Inferior parietal cortex (tissue), 1 donor: ENCODE data around the gene ETNK2.

Source experiments
- DNase-seq: peaks from one replicate; pipeline ENCODE4 v3.0.0-alpha.2; 2016; ENCODE audit errors: extremely low spot score

ETNK2 gene

DNA sequence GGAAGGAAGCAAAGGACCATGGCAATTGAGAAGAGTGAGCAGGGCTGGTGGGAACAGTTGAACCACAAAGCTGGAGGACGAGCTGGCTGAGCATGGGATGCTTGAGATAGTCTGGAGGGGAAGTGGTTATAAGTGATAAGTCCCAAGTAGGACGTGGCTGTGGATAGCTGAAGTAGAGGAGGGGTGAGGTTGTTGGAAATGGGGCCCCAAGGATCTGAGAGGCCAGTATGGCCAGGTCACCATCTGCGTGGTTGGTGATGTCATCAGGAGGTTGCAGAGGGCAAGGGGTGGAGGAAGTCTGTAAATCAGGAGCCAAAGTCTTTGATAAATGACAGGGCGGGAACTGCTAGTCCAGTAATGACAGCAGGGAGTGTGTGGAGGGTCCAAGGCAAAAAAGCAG lies 25.3 kb upstream of the ETNK2 start:
- DNase-seq: no peak

DNA sequence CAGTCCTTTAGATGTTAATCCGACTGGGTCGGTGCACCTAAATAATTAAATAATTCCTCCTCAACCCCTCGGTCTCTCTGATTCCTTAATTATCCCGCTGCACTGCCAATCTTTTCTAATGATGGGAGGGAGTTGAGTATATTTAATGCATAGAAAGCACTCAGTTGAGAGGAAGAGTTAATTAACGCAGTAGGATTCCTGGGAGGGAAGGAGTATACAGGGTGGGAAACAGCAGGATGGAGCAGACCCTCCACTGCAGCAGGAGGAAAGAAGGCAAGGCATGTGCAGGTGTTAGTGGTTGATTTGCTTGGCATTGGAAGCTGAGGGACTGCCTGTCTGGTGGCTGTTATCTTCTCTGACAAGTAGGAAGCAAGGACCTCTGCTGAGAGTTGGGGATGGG lies 24.2 kb upstream of the ETNK2 start:
- no peak for DNase-seq

DNA sequence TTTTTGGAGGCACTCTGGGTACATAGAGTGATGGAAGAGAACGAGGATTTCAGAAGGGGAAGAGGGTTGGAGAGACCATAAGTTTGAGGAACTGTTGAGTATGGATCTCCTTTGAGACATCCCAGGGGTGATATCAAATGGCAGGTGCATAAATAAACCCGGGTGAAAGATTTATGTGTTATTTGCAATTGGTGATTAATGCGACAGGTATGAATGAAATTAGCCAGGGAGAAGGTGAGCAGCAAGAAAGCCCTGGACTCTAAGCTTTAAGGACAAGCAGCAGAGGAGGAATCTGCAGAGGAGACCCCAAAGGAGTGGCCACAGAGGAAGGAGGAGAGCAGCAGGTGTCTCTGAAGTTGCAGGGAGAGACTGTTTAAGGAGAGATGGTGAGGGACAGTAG lies 23.1 kb upstream of the ETNK2 start:
- no peak for DNase-seq

DNA sequence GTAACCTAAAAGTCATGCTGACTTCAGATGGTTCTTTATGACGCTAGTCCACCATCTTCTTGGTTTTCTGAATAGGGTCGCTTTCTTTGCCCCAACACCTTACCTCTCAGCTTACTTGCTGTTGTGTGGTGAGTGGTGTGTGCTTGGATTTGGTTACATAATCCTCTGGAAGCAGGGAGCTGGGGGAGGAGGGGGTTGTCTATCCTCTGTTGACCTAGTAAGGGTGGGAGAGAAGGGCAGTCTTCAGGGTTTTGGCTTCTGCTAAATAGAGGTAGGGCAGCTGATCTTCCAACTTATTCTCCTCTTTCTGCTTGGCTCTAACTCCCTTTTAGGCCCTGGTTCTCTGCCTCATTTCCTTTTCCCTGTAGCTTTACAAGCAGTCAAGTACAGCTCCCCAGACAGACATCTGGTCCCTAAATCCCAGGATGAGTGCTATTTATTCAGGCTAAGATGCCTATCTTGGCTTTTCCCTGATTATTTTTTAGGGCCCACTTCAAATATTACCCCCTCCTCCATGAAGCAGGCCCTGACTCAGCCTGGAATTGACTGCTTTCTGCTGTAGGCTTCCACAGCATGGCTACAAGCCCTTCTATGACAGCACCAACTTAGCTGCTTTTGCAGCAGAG lies 20.7 kb upstream of the ETNK2 start:
- DNase-seq: no peak

DNA sequence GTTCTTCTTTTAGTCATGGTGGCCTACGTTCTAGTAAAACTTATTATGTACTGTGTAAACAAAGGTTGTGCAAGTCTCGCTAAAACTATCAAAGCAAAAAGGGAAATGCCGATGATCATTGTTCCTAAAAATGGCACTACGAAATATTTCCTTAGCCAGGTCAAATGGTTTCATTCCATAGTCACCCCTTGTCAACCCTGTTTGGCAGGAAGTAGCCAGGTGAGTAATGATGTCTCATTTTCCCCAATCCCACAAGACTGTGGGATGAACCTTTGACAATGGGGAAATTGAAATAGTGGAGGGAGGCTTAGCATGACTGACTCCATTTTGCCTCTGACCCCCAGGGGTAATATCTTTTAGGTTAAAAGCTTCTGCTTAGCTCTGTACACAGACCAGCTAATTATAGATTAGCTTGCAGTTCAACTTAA lies 19.9 kb upstream of the ETNK2 start:
- DNase-seq: no peak

DNA sequence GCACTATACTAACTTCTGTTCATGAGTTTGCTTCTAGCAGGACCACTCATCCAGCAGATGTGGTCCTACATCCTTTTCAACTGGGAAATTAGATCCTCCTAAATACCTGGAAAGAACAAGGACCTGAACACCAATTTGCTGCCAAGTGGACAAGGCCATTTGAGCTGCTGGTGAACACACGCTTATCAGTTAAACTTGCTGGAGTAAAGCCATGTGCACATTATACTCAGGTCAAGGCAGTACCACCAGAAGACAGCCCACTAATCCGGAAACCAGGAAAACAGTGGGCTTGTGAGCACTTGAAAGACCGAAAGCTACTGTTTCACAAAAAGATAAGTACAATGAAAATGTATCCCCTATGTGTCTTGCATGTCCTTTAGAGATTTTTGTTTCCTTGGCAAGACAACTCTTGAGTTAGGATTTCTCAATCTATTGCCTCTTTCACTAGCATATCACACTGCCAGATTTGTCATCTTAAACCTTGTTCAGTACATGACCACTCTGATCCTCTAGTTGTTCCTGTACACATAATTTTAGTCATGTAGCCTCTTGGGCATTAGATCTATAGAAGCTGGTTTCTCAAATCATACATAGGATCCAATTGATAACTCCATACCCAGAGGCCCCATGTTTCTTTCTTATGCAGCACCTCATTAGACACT lies 18.8 kb upstream of the ETNK2 start:
- no peak for DNase-seq

DNA sequence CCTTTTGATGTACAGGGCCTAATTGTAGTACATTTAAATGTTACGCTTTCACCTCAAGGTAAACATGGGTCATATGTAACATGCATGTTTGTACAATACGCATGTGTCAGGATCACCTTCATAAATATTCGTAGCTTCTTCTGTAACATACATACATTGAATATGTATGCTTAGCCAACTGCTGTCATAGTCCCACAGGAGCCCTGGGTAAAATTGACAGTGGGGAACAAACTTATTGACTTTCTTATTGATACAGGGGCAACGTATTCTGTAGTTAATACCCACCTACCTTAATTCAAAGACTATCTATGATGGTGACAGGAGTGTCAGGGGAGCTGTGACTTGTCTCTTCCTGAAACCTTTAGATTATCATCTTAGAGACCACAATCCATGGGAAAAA lies 18.0 kb upstream of the ETNK2 start:
- no peak for DNase-seq

DNA sequence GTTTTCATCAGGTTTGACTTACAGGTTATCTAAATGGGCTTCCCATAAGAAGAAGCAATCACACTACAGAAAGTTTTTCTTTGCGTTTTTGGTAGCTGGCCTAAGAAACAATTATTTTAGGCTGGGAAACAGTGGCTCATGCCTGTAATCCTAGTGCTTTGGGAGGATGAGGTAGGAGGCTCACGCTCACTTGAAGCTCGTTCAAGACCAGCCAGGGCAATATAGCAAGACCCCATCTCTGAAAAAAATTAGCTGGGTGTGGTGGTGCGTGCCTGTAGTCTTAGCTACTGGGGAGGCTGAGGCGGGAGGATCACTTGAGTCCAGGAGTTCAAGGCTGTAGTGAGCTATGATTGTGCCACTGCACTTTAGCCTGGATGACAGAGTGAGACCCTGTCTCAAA lies 15.9 kb upstream of the ETNK2 start:
- no peak for DNase-seq

DNA sequence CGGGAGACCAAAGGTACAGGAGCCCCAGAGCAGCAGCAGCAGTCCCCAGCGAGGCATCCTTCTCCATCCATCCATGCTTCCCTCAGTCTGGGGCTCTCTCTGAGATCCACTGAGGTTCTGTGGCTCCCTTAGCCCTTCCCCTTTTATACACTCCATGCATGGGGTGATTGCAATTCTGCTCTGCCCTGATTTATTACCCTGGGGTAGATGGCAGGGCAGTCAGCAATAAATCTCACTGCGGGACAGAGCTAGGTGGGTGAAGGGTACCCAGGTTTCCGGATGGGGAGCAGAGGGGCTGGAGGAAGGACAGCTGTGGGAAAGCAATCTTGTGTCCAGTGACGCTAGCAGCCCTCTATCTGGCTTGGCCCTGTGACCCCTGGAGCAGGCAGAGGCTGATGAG lies 14.4 kb upstream of the ETNK2 start, which contains the start of gene REN:
REN (minus strand) TSS at position 119 of the 400 bp plus-strand sequence; CDS start at position 75, 44 bp downstream.
- DNase-seq: no peak

DNA sequence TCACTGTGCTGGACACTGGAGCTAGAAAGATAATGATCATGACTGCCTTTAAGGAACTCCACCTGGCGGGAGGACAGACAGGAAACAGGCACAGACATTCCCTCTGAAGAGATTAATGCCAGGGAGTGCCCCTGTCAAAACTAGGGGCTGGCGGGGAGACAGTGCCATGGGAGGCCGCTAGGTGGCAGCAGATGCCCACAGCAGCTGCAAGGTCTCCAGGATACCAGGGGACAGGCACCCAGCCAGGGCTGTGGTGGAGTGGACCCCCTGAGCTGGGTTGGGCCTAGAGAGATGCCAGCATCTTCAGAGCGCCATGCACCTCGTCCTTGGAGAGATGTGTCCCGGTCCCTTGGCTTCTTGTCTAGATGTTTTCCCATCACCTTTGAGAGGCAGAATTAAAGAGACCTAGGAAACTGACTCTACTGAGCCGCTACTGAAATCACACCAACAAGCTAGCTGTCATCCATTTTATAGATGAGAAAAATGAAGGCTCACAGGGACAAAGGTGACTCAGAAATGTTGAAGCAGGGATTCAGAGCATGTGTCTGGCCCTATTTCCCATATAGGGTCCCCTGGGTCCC lies 10.7 kb upstream of the ETNK2 start:
- peak; percentile 80 for DNase-seq

DNA sequence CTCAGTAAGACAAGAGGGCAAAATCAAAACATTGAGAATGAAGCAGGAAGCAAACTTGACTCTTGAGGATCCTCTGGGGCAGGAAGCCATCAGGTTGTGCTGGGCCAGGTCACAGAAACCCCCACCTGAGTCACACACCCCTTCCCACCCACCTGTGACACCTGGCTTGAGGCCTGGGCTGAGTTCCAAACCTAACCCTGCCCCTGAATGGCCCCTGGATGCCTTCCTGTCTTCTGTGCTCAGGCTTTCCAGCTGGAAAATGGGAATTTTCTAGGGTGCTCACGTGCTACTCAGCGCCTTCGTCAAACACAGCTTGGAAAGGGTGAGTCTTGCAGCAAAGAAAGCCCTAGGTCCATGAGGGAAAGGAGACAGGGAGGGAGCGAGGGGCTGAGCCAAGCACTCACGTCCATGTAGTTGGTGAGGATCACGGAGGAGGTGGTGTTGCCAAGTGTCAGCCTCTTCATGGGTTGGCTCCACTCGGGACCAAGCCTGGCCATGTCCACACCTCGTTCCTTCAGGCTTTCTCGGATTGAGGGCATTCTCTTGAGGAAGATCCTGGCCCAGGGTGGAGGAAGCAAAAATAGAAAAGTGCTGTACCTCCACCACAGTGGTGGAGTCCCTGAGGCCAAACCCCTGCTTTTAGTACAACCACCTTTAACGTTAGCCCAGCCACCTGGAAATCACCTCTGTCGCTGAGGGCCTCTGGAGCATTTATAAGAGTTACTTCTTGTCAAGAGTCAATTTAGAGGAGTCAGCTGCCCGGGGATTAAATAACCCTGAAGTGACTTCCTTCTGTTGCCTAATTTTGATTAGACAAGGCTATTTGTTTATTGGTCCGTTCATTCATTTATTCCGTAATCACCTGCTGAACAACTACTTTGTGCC lies 10.0 kb upstream of the ETNK2 start:
- no peak for DNase-seq

DNA sequence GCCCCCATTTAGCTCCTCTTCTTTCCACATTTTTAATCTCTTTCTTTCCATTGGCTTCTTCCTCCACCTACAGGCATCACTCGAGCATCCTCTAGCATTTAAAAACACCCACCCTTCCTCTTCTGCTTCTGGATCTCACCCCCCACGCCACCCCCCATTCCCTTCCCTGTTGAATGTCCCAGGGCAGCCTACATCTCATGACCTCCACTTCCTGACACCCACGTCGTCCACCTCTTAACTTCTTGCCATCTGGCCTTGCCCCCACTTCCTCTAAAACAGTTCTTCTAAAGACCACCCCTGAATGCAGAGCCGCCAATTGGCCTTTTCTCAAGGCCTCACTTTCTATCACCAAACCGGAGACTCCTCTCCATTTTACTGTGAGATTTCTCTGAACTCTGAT lies 6.1 kb upstream of the ETNK2 start:
- no peak for DNase-seq

DNA sequence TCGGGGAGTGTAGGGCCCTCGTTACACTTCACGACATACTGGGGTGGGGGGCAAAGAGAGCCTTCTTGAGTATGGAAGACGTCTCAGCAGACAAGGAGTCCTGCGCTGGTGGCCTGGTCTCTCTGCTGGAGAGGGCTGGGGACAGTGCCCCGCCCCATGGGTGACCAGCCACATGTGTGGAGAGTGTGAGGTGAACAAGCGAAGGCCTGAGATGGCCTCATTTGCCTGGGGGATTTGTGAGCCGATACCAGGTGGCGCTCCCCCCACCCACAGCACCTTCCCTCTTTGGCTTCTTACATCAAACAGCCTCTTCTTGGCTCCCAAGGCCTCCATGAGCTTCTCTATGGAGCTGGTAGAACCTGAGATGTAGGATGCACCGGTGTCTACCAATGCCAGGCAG lies 4.0 kb upstream of the ETNK2 start:
- DNase-seq: no peak

DNA sequence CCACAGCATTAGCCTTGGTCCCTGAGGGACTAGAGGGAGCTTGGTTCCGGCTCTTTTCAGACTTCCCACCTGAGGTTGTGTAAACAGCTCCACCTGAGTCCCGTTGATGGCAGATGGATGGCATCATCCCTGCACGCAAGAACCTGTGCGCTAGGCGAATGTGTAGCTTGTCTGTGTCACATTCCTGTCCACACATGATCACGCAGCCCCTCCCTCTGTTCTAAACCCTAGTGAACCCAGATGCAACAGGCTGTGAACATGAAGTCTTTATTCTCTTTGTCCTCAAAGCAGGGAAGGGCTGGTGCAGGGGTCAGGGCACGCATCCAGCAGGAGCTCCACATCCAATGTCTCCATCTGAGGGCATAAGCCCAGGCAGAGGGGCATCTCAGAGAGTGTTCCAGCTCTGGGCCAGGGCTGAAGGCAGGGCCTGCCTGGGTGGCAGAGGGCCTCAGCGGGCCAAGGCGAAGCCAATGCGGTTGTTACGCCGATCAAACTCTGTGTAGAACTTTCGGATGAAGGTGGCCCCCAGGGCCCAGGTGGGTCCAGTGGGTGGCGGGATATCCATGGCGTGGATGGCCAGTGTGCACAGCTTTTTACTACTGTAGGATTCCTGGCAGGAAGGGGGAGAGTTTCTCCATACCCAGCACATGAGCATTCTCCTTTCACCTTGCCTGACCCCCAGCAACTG lies 2.9 kb upstream of the ETNK2 start:
- DNase-seq: no peak

DNA sequence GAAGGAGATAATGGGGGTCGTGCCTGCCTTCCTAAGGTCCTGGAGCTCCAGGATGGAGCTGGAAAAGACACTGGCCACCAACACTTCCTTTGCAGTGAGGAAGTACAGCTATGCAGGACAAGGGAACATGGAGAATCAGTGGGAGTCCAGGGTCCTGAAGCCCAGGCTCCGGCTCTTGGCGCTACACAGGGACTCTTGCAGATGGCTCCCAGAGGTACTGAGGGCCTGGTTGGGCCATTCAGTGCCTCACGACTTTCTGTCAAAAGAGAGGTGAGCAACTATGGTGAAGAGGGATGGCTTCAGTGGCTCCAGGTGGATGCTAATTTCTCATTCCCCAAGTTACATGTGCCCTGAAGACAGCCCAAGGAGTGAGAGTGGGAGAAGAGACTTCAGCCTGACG lies 1.8 kb upstream of the ETNK2 start:
- DNase-seq: no peak

DNA sequence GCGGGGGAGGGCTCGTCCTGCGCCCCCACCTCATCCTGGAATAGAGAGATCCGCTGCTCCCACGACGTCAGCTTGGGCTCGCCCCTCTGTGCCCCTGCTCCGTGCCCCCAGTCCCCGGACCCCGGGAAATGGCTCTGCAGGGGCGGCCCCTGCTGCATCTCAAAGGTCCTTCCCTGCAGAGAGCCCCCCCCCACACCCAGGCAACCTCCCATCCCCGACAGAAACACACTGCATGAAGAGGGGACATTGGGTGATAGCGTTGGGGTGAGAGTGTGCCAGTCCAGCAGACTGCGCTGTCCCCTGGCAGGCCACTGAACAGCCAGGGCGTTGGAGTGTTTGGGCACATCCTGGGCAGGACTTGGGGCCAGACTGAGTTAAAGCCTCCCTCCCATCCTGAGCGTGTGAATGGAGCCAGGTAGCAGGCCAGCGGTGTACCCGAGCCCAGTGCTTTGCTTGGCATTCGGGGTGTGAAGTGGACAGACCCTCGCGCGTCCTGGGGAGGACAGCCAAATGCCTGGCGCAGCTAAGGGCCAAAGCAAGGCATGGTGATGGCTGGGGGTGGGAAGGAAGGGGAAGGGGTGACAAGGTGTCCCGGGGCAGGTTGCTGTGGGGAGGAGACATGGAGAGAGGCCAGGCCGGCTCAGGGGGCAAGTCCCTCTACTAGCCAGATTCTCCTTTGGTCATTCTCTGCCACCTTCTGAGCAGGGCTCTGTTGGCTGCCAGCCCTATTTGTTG lies 633 bp upstream of the ETNK2 start:
- DNase-seq: no peak

DNA sequence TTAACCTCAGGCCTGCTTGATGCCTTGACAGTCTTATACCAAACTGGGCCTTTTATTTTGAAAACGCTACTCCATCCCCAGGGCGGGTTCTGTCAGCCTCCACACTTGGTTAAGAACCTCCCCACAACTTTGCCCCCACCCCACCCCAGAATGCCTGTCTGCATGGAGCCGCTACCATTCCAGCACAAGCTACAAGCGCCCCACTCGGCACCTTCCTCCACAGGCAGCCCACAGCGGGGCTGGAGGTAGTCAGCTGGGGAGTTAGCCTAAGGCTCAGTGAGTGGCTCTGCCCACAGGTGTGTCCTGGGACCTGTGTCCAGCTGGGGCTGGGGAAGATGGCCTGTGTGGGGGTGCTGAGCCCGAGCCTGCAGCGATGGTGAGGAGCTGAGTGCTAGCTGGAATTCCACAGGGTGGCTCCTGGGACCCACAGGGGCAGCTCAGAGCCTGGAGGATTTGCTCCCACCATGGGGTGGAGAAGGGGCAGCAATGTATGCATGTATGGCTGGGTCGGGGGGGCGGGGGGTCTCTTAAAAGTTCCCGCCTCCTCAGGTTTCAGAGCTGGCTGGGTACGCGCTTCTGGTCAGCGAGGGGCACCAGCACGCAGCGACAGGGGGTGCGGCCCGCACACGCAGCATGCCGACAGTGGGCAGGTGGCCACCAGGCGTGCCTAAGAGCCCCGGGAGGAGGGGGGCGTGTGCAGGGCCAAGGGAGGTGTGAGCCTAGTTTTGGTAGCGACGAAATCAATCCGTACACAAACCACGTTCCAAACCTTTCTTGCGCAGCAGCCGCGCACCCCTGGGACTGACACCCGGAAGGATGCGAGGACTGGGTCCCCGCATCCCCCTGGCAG lies 917 bp downstream of the ETNK2 start:
- no peak for DNase-seq

DNA sequence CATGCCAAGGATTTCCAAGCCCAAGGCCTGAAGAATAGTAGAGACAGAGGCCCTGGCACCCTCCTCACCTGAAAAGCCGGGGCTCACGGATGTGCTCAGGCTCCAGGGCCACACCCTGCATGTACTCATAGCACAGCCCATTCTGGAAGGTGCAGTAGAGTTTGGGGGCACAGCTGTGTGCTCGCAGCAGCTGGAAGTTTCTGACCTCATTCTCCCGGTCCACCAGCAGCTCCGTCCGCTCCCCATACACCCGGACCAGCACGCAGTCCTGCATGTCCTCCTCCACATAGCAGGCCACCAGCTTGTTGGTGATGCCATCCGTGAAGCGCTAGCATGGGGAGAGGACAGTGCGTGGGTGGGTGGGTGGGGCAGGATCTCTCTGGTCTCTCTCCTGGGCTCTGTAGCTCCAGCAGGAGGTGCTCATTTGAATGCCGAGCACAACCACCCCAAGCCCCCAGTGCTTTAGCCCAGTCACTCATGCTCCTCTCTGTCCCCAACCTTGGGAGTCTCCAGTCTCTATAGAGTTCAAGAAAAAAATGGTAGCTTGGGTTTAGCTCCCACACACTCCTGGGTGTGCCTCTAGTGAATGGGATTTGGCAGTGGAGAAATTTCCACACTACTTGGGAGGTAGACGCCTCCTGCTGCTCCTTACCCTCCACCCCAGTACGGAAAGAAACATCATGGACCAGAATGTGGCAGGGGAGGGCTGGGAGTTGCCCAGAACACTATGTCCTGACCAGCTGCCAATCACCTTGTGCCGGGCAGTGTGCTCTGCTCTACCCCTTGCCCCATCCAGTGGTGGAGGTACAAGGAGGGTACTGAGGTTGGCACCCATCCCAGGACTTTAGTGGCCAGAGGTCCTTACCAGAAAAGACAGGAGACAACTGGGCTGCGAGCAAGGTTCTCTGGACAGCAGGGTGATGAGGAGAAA lies 1.9 kb downstream of the ETNK2 start:
- no peak for DNase-seq

DNA sequence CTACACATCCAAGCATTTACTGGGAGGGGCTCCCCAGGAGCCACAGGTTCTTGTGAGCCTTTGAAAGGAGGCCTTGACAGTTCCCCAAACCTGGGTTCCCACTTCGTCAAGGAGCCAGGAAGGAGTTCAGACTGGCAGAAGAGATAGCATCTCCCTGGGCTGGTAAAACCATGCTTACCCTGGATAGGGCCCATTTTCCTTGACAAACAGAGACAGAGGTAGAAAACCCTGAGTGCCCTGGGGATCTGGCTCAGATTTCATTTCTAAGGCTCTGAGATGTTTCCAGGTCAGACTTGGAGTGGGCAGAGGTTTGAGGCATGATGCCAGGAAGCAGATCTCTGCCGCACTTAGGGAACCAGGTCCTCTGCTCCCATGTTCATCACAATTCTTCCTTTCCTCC lies 2.7 kb downstream of the ETNK2 start:
- no peak for DNase-seq
